ENCODE results near the gene APOBEC2.

APOBEC2 gene

DNA sequence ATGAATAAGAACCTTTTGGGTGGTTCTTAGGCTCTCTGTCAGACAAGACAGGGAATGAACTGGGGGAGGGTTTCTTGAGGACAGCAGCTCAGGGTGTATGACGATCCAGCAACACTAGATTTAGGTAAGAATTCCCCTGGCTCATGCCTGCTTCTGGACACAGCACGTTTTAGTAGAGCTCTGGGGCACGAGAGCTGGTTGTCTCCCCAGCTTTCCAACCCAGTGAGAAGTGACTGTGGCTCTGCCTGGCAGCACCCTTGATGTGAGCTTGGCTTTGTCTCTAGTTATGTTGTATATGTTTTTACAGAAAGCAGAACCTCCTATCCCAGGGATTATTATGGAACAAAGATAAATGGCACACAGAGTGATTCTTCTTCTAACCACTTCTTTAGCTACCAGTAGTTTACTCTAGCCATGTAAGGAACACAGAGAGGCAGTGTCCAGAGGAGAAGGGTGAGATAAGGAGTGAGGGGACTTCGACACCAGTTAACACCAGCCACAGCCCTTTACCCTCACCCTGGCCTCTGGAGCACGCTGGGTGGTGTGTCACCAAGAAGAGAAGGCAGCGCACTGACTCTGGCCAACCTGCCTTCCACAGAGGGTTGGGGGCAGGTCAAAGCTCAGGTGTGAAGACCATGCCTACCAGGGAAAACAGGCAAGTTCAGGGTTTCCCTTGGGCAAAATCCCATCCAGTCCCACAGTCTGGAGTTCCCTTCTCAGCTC, 3.9 kb downstream of the APOBEC2 start:
- no peak for TF ChIP-seq EZH2 (IDR thresholded peaks at IDR 0.05; ENCODE audit: borderline replicate concordance, low read depth, low read length, severe bottlenecking)
- TF ChIP-seq, protein P1, sequence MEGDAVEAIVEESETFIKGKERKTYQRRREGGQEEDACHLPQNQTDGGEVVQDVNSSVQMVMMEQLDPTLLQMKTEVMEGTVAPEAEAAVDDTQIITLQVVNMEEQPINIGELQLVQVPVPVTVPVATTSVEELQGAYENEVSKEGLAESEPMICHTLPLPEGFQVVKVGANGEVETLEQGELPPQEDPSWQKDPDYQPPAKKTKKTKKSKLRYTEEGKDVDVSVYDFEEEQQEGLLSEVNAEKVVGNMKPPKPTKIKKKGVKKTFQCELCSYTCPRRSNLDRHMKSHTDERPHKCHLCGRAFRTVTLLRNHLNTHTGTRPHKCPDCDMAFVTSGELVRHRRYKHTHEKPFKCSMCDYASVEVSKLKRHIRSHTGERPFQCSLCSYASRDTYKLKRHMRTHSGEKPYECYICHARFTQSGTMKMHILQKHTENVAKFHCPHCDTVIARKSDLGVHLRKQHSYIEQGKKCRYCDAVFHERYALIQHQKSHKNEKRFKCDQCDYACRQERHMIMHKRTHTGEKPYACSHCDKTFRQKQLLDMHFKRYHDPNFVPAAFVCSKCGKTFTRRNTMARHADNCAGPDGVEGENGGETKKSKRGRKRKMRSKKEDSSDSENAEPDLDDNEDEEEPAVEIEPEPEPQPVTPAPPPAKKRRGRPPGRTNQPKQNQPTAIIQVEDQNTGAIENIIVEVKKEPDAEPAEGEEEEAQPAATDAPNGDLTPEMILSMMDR (IDR thresholded peaks at IDR 0.05; ENCODE audit: borderline replicate concordance, extremely low read depth, low read length, poor library complexity, severe bottlenecking), result no peak
- H3K4me1 ChIP-seq (ENCODE audit: insufficient read depth, low read length), result peaks cover 11% of the 10 kb centered on the region

DNA sequence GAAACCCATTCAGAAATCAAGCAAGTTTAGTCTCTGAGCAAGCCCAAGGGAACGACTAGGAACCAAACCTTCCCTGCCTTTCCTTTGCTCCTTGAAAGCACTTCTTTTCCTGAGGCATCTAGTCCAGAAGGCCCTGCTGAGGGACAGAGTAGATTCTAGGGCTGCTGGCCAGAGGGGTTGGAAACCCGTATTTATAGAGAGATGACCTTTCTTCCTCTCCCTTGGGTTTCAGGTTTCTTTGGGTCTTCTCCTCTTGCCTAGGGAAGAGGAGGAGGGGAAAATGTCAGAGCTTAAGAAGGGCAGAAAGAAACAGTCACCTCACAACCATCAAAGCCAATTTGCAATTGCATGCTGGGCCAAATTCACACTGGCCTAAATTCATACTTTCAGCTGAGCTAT, 5.8 kb downstream of the APOBEC2 start:
- Histone ChIP-seq H4K20me1 (ENCODE audit: insufficient read depth, low read length) (no peaks in the 10 kb centered on the region), H3K36me3 (ENCODE audit: insufficient read depth, low read length) (peaks cover 14% of the 10 kb centered on the region; the same call in 1 of the 2 replicates), H3K4me3 (ENCODE audit: low read depth in 1 of 2, low read length in 2 of 2) (no peak overlapping the region), H3K9ac (ENCODE audit: low read depth, low read length) (no peak overlapping the region), H2AFZ (ENCODE audit: low read depth, low read length) (no peak overlapping the region), H3K27ac (ENCODE audit: low read length) (no peak overlapping the region), H3K4me2 (ENCODE audit: insufficient read depth, low read length) (no peak overlapping the region), H3K27me3 (ENCODE audit: insufficient read depth, low read length, poor library complexity) (no peaks in the 10 kb centered on the region), H3K9me3 (ENCODE audit: insufficient read depth, low read length, severe bottlenecking) (no peaks in the 10 kb centered on the region), H3K4me1 (ENCODE audit: insufficient read depth, low read length) (no peaks in the 10 kb centered on the region), H3K79me2 (ENCODE audit: insufficient read depth, low read length) (no peaks in the 10 kb centered on the region)
- DNase-seq (no peak), ATAC-seq (ENCODE audit: insufficient read depth, low read depth) (no peak)
- TF ChIP-seq, protein P1 (IDR thresholded peaks at IDR 0.05; ENCODE audit: borderline replicate concordance, extremely low read depth, low read length, poor library complexity, severe bottlenecking), result no peak
- TF ChIP-seq EZH2 (IDR thresholded peaks at IDR 0.05; ENCODE audit: borderline replicate concordance, low read depth, low read length, severe bottlenecking), result no peak

More for the DNA sequence above, 3.9 kb downstream of the APOBEC2 start:
- no peak overlapping the region for H3K4me3 ChIP-seq (ENCODE audit: low read depth in 1 of 2, low read length in 2 of 2)
- no peak overlapping the region for H3K27ac ChIP-seq (ENCODE audit: low read length)
- H3K9ac ChIP-seq (ENCODE audit: low read depth, low read length), result no peak overlapping the region
- H2AFZ ChIP-seq (ENCODE audit: low read depth, low read length), result no peak overlapping the region
- no peaks in the 10 kb centered on the region for H3K9me3 ChIP-seq (ENCODE audit: insufficient read depth, low read length, severe bottlenecking)
- ATAC-seq (ENCODE audit: insufficient read depth, low read depth) (no peak), DNase-seq (no peak)
- H3K4me2 ChIP-seq (ENCODE audit: insufficient read depth, low read length), result no peak overlapping the region
- no peaks in the 10 kb centered on the region for H4K20me1 ChIP-seq (ENCODE audit: insufficient read depth, low read length)
- H3K36me3 ChIP-seq (ENCODE audit: insufficient read depth, low read length), result peaks cover 8% of the 10 kb centered on the region; the same call in 1 of the 2 replicates
- H3K79me2 ChIP-seq (ENCODE audit: insufficient read depth, low read length), result no peaks in the 10 kb centered on the region
- no peaks in the 10 kb centered on the region for H3K27me3 ChIP-seq (ENCODE audit: insufficient read depth, low read length, poor library complexity)

DNA sequence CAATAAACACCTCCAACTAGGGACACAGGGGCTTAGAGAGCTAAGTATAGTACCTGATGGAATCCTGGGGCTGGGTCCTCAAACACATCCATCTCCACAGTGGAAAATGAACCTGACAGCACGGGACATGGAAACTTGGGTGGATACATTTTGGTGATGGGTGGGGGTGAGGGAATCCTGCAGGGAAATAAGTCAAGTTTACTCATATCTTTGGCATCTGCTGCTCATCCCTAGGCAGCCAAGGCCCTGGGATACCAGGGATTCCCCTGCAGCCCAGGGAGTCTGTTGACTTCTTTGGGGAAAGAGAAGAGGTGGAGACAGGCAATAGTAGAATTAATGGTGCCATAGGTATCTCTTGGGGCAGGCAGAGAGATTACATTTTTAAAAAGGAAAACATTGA, 6.6 kb downstream of the APOBEC2 start:
- no peak overlapping the region for H3K4me3 ChIP-seq (ENCODE audit: low read depth in 1 of 2, low read length in 2 of 2)
- no peaks in the 10 kb centered on the region for H3K79me2 ChIP-seq (ENCODE audit: insufficient read depth, low read length)
- no peaks in the 10 kb centered on the region for H3K4me1 ChIP-seq (ENCODE audit: insufficient read depth, low read length)

More for the DNA sequence above, 6.6 kb downstream of the APOBEC2 start:
- Histone ChIP-seq H3K36me3 (ENCODE audit: insufficient read depth, low read length) (peaks cover 22% of the 10 kb centered on the region), H3K4me2 (ENCODE audit: insufficient read depth, low read length) (no peak overlapping the region), H3K27ac (ENCODE audit: low read length) (no peak overlapping the region), H3K9me3 (ENCODE audit: insufficient read depth, low read length, severe bottlenecking) (no peaks in the 10 kb centered on the region), H4K20me1 (ENCODE audit: insufficient read depth, low read length) (no peaks in the 10 kb centered on the region), H3K9ac (ENCODE audit: low read depth, low read length) (no peak overlapping the region), H2AFZ (ENCODE audit: low read depth, low read length) (no peak overlapping the region), H3K27me3 (ENCODE audit: insufficient read depth, low read length, poor library complexity) (no peaks in the 10 kb centered on the region)
- DNase-seq, result no peak
- no peak for ATAC-seq (ENCODE audit: insufficient read depth, low read depth)
- no peak for TF ChIP-seq EZH2 (IDR thresholded peaks at IDR 0.05; ENCODE audit: borderline replicate concordance, low read depth, low read length, severe bottlenecking)
- TF ChIP-seq, protein P1 (IDR thresholded peaks at IDR 0.05; ENCODE audit: borderline replicate concordance, extremely low read depth, low read length, poor library complexity, severe bottlenecking), result no peak
